HCT116 (cell line): ENCODE results near the gene ZEB2. TPM values are rescaled to one million over a fixed set of nuclear protein-coding genes. Genes with fewer than 3 reads are reported as not detected.

Experiments
- ATAC-seq: fragments of 200-7000 bp; cut with Tn5 transposase; 2 replicates; pipeline ENCODE4 v1.9.1; 2020; ENCODE audit warnings: mild to moderate bottlenecking, moderate library complexity
- BruUV-seq: library from RNA; stranded (reverse); fragments of 400-500 nt; replicated peaks from 2 replicates; lab custom pipeline; 2021; lab: Mats Ljungman, UMichigan
- CTCF ChIA-PET: fragments of 300-600 bp; sonication (Branson Sonifier 250); formaldehyde crosslinking; loops from one replicate; lab custom pipeline; 2021; ENCODE audit warnings: antibody characterized with exemption; lab: Charles Lee
- POLR2A ChIA-PET: fragments of 300-600, 350-600 bp; sonication (Branson Sonifier 250); formaldehyde crosslinking; loops from one replicate; lab custom pipeline; 2021; ENCODE audit warnings: antibody characterized with exemption; lab: Charles Lee
- RAD21 ChIA-PET, 2 experiments: fragments of 300-600 bp; sonication (Branson Sonifier 250); formaldehyde crosslinking; loops; one replicate each; lab custom pipeline; 2023; ENCODE audit warnings: low total read pairs in 2 of 2; ENCODE audit not compliant: uncharacterized antibody in 2 of 2, unreplicated experiment in 2 of 2, low non-redundant PET in 1 of 2; lab: Charles Lee
- DNase-seq: peaks from one replicate; pipeline ENCODE4 v3.0.0-alpha.2; 2010; ENCODE audit warnings: low read depth, low spot score
- H2AFZ ChIP-seq: fragments of 200-600 bp; shearing (Covaris generic), sonication (generic); 2 replicates; pipeline ENCODE4 v1.6.1; 2017; ENCODE audit warnings: low read depth, mixed run types, mixed read lengths, antibody characterized with exemption, low read length; ENCODE audit not compliant: poor library complexity, severe bottlenecking
- H3K27ac ChIP-seq: 2 replicates; pipeline ENCODE4 v1.5.1; 2012; ENCODE audit warnings: low read depth, low read length
- H3K27me3 ChIP-seq: fragments of 200-600 bp; sonication (generic); 2 replicates; pipeline ENCODE4 v1.6.1; 2016; ENCODE audit warnings: mixed run types, low read length, mixed read lengths; ENCODE audit not compliant: insufficient read depth
- H3K36me3 ChIP-seq, 2 experiments: fragments of 200-500 bp in 1 of 2; fragments of 200-600 bp in 1 of 2; sonication (Bioruptor generic) in 1 of 2; sonication (generic) in 1 of 2; 2 replicates each; pipeline versions ENCODE4 v1.5.1 to v1.6.1; 2014 to 2016; ENCODE audit warnings: low read length in 2 of 2, inconsistent platforms in 1 of 2, mixed read lengths in 1 of 2, mixed run types in 1 of 2; ENCODE audit not compliant: insufficient read depth in 2 of 2, control insufficient read depth in 1 of 2
- H3K4me1 ChIP-seq, 2 experiments: fragments of 200-600 bp in 1 of 2; sonication (generic) in 1 of 2; 2 replicates each; pipeline versions ENCODE4 v1.5.1 to v1.6.1; 2012 to 2017; ENCODE audit warnings: low read length in 2 of 2, inconsistent platforms in 1 of 2, mild to moderate bottlenecking in 1 of 2, mixed read lengths in 1 of 2, mixed run types in 1 of 2, moderate library complexity in 1 of 2; ENCODE audit not compliant: insufficient read depth in 2 of 2, control insufficient read depth in 1 of 2
- H3K4me2 ChIP-seq: fragments of 200-600 bp; sonication (generic); 2 replicates; pipeline ENCODE4 v1.6.1; 2017; ENCODE audit warnings: mixed run types, low read length, mixed read lengths
- H3K4me3 ChIP-seq, 2 experiments: fragments of 200-600 bp in 1 of 2; sonication (generic) in 1 of 2; replicated peaks in 1 of 2; 2 replicates each; pipeline ENCODE4 v1.5.1; 2011 to 2016; ENCODE audit warnings: low read length in 2 of 2, control low read depth in 1 of 2, low read depth in 1 of 2, mild to moderate bottlenecking in 1 of 2, mixed read lengths in 1 of 2, mixed run types in 1 of 2
- H3K79me2 ChIP-seq: fragments of 200-600 bp; sonication (generic); 2 replicates; pipeline ENCODE4 v1.6.1; 2017; ENCODE audit warnings: mild to moderate bottlenecking, mixed run types, low read length, moderate library complexity, mixed read lengths; ENCODE audit not compliant: insufficient read depth
- H3K9ac ChIP-seq: fragments of 200-600 bp; sonication (generic); 2 replicates; pipeline ENCODE4 v1.6.1; 2016; ENCODE audit warnings: low read length, mixed read lengths
- H3K9me2 ChIP-seq: fragments of 200-600 bp; sonication (generic), shearing (Covaris generic); 2 replicates; pipeline ENCODE4 v1.6.1; 2017; ENCODE audit warnings: mixed run types, mild to moderate bottlenecking, moderate library complexity; ENCODE audit not compliant: insufficient read depth
- H3K9me3 ChIP-seq, 2 experiments: fragments of 200-500 bp in 1 of 2; fragments of 200-600 bp in 1 of 2; sonication (Bioruptor generic) in 1 of 2; sonication (generic) in 1 of 2; 2 replicates each; pipeline ENCODE4 v1.6.1; 2014 to 2017; ENCODE audit warnings: low read length in 2 of 2, mixed read lengths in 2 of 2, inconsistent platforms in 1 of 2, low read depth in 1 of 2, mild to moderate bottlenecking in 1 of 2, mixed run types in 1 of 2, moderate library complexity in 1 of 2; ENCODE audit not compliant: control insufficient read depth in 1 of 2, insufficient read depth in 1 of 2
- H4K20me1 ChIP-seq: fragments of 200-600 bp; sonication (generic), shearing (Covaris generic); 2 replicates; pipeline ENCODE4 v1.6.1; 2017; ENCODE audit warnings: mixed run types, mild to moderate bottlenecking, moderate library complexity; ENCODE audit not compliant: insufficient read depth
- ATF3 ChIP-seq: IDR thresholded peaks from 2 replicates; pipeline ENCODE4 v1.6.1; 2012
- CBX3 ChIP-seq: IDR thresholded peaks from 2 replicates; pipeline ENCODE4 v1.6.1; 2012; ENCODE audit warnings: low read depth
- CEBPB ChIP-seq: IDR thresholded peaks from 2 replicates; pipeline ENCODE4 v1.6.1; 2012; ENCODE audit warnings: low read depth
- EGR1 ChIP-seq: IDR thresholded peaks from 2 replicates; pipeline ENCODE4 v1.6.1; 2012; ENCODE audit warnings: low read depth
- ELF1 ChIP-seq: IDR thresholded peaks from 2 replicates; pipeline ENCODE4 v1.6.1; 2012; ENCODE audit warnings: low read depth, borderline replicate concordance
- EZH2 ChIP-seq: fragments of 200-600 bp; sonication (generic); IDR thresholded peaks from 2 replicates; pipeline ENCODE4 v1.6.1; 2017; ENCODE audit warnings: antibody characterized with exemption, mixed run types
- EZH2phosphoT487 ChIP-seq: fragments of 200-600 bp; IDR thresholded peaks from 2 replicates; pipeline ENCODE4 v1.6.1; 2018; ENCODE audit warnings: antibody characterized with exemption, borderline replicate concordance
- FOSL1 ChIP-seq: IDR thresholded peaks from 2 replicates; pipeline ENCODE4 v1.6.1; 2012; ENCODE audit warnings: low read depth
- JUND ChIP-seq: IDR thresholded peaks from 2 replicates; pipeline ENCODE4 v1.6.1; 2012
- POLR2A ChIP-seq: IDR thresholded peaks from 2 replicates; pipeline ENCODE4 v1.7.0; 2011; ENCODE audit warnings: borderline replicate concordance; ENCODE audit not compliant: insufficient read depth, insufficient read length; ENCODE audit errors: extremely low read depth
- POLR2AphosphoS5 ChIP-seq: IDR thresholded peaks from 2 replicates; pipeline ENCODE4 v1.6.1; 2011; ENCODE audit warnings: mild to moderate bottlenecking, low read depth, low read length, moderate library complexity
- REST ChIP-seq: IDR thresholded peaks from 2 replicates; pipeline ENCODE4 v1.6.1; 2012; ENCODE audit warnings: low read depth
- SIN3A ChIP-seq: IDR thresholded peaks from 2 replicates; pipeline ENCODE4 v1.6.1; 2012; ENCODE audit warnings: low read depth
- SRF ChIP-seq: IDR thresholded peaks from 2 replicates; pipeline ENCODE4 v1.6.1; 2012; ENCODE audit warnings: low read depth
- TCF7L2 ChIP-seq: IDR thresholded peaks from 2 replicates; pipeline ENCODE4 v1.7.0; 2011; ENCODE audit warnings: borderline replicate concordance, inconsistent platforms; ENCODE audit not compliant: insufficient read depth, insufficient read length; ENCODE audit errors: extremely low read depth
- YY1 ChIP-seq: IDR thresholded peaks from 2 replicates; pipeline ENCODE4 v1.6.1; 2011; ENCODE audit warnings: low read length, low read depth, moderate library complexity, mild to moderate bottlenecking; ENCODE audit not compliant: insufficient replicate concordance; ENCODE audit errors: extremely low read depth
- ZFX ChIP-seq: fragments of 450-650 bp; IDR thresholded peaks from 2 replicates; pipeline ENCODE4 v1.6.1; 2017
- ZNF274 ChIP-seq: fragments of 200-500 bp; sonication (Bioruptor generic); IDR thresholded peaks from 2 replicates; pipeline ENCODE4 v1.6.1; 2014; ENCODE audit warnings: mild to moderate bottlenecking, low read depth, low read length, inconsistent platforms
- intact Hi-C: fragments of 100-400 bp; cut with micrococcal nuclease; formaldehyde crosslinking; loops from 2 replicates; pipeline ENCODE4 v1.10.0; 2022
- total RNA-seq: library from RNA; stranded (reverse); gene quantifications from one replicate; pipeline ENCODE4 v1.2.1, GENCODE V29; 2021; ENCODE audit not compliant: unreplicated experiment
- TF ChIP-seq, protein P1 (sequence below), 3 experiments: fragments of 200-600 bp in 1 of 3; sonication (generic) in 1 of 3; IDR thresholded peaks in 2 of 3; conservative IDR thresholded peaks in 1 of 3; 2 replicates each; pipeline ENCODE4 v1.5.1; 2012 to 2017; ENCODE audit warnings: low read depth in 2 of 3, low read length in 2 of 3, antibody characterized with exemption in 1 of 3, borderline replicate concordance in 1 of 3, control low read depth in 1 of 3, mild to moderate bottlenecking in 1 of 3, mixed read lengths in 1 of 3, mixed run types in 1 of 3, moderate library complexity in 1 of 3; ENCODE audit not compliant: insufficient read depth in 1 of 3

Gene ZEB2
- total RNA-seq, 1 experiment from 2014 or later: 0.81 TPM

DNA sequence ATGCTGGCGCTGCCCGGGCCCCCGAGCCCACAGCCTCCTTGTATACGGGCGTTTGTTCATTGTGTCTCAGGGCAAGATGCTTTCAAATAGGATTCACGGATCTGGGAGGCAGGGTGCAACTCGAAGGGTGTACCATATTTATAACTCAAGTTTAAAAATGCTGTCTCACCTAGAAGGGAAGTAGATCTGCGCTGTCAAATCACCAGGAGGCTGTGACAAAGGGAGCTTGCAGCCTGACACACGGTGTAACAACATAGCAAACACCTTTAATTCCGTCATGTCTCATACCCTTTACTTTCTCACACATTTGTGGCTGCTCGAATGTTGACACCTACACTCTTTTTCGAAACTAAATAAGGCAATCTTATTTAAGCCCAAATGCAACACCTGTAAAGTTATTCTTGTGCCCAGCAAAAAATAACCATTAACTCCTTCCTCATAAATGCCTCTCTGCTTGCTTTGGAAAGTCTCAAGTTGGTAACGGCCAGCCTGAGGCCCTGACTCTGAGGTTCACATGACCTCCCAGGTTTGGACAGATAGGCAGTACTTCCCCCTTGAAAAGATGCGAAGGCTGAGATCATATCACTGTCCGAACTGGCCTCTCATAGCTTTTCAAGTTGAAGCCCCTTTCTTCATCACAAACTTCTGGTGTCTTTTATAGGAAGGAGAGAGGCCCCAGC, 11.6 kb downstream of the ZEB2 start:
- ATAC-seq: no peak
- Histone ChIP-seq H3K4me3 (no peak overlapping the region), H3K4me1 (no peaks in the 10 kb centered on the region), H3K27me3 (peaks cover 21% of the 10 kb centered on the region), H3K27ac (no peak overlapping the region), H3K4me2 (no peak overlapping the region), H3K9me3 (no peaks in the 10 kb centered on the region), H3K9ac (no peak overlapping the region), H3K36me3 (no peaks in the 10 kb centered on the region), H2AFZ (no peak overlapping the region), H3K9me2 (no peaks in the 10 kb centered on the region), H4K20me1 (no peaks in the 10 kb centered on the region), H3K79me2 (no peaks in the 10 kb centered on the region)
- no peak for TF ChIP-seq SIN3A
- TF ChIP-seq ATF3: no peak
- no peak for TF ChIP-seq EZH2phosphoT487
- TF ChIP-seq YY1: no peak
- TF ChIP-seq TCF7L2: no peak
- no peak for TF ChIP-seq ZNF274
- TF ChIP-seq POLR2A: no peak
- no peak for TF ChIP-seq EZH2
- TF ChIP-seq CBX3: no peak
- TF ChIP-seq EGR1: no peak
- no peak for TF ChIP-seq FOSL1
- TF ChIP-seq CEBPB: no peak
- no peak for TF ChIP-seq ELF1
- no peak for TF ChIP-seq REST
- no peak for TF ChIP-seq JUND
- no peak for TF ChIP-seq ZFX
- no peak for TF ChIP-seq SRF
- no peak for TF ChIP-seq POLR2AphosphoS5
- TF ChIP-seq, protein P1, sequence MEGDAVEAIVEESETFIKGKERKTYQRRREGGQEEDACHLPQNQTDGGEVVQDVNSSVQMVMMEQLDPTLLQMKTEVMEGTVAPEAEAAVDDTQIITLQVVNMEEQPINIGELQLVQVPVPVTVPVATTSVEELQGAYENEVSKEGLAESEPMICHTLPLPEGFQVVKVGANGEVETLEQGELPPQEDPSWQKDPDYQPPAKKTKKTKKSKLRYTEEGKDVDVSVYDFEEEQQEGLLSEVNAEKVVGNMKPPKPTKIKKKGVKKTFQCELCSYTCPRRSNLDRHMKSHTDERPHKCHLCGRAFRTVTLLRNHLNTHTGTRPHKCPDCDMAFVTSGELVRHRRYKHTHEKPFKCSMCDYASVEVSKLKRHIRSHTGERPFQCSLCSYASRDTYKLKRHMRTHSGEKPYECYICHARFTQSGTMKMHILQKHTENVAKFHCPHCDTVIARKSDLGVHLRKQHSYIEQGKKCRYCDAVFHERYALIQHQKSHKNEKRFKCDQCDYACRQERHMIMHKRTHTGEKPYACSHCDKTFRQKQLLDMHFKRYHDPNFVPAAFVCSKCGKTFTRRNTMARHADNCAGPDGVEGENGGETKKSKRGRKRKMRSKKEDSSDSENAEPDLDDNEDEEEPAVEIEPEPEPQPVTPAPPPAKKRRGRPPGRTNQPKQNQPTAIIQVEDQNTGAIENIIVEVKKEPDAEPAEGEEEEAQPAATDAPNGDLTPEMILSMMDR (IDR thresholded peaks at IDR 0.05 in 2 of 3, conservative IDR thresholded peaks at IDR 0.05 in 1 of 3; ENCODE audit: borderline replicate concordance in 1 of 3, insufficient read depth in 1 of 3, low read depth in 2 of 3, low read length in 2 of 3): no peak
- ChIA-PET RAD21 (no interaction called here), POLR2A (no interaction called here), CTCF (no interaction called here)
- no TSS peak for BruUV-seq
- no peak for DNase-seq
- intact Hi-C loops: no loop called here
